ENCODE results near the gene RFNG. TPM values are rescaled to one million over a fixed set of nuclear protein-coding genes. Genes with fewer than 3 reads are reported as not detected.

Gene RFNG
- total and polyA plus RNA-seq, 2 of the 13 experiments (the other 11 are each of a cell fraction or from before 2014, with no cell fraction given) = 61.4 to 64.0 TPM

DNA sequence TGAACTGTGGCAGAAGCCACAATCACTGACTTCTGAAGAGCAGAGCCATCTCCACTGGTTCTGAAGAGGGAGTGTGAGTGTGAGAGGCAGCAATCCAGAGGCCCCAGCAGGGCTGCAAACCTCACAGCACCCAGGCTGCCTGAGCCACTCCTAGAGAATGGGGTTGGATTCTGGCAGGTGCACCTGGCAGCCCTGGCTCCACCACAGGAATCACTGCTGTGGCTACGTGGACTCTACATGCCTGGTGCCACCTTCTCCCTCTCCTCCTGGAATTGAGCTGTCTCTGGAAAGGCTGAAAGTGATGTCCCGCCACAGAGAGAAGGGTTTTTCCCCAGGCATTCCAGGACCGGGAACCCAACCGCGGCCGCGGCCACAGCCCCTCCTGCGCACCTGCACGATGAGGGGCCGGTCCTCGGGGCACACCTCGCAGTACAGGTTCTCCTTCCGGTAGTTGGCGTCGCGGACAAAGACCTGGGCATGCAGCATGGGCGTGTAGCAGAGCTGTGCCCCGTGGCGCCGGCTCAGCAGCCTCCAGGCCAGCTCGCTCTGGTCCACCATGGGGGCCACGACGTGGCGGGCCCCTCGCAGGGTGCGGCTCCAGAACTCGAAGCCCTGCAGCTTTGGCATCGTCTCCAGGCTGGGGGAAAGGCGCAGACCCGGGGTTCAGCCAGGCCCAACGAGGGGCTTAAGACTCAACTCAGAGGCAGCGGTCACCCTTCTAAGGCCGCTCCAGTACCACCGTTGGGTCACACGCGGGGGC, 13.0 kb upstream of the RFNG start (continued):
- TF ChIP-seq, protein P1, sequence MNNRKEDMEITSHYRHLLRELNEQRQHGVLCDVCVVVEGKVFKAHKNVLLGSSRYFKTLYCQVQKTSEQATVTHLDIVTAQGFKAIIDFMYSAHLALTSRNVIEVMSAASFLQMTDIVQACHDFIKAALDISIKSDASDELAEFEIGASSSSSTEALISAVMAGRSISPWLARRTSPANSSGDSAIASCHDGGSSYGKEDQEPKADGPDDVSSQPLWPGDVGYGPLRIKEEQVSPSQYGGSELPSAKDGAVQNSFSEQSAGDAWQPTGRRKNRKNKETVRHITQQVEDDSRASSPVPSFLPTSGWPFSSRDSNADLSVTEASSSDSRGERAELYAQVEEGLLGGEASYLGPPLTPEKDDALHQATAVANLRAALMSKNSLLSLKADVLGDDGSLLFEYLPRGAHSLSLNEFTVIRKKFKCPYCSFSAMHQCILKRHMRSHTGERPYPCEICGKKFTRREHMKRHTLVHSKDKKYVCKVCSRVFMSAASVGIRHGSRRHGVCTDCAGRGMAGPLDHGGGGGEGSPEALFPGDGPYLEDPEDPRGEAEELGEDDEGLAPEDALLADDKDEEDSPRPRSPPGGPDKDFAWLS (CRISPR knock-in tag; IDR thresholded peaks at IDR 0.05; ENCODE audit: borderline replicate concordance) = no peak
- TF ChIP-seq NFE2 (CRISPR knock-in tag; IDR thresholded peaks at IDR 0.05) = no peak
- TF ChIP-seq, protein P2, sequence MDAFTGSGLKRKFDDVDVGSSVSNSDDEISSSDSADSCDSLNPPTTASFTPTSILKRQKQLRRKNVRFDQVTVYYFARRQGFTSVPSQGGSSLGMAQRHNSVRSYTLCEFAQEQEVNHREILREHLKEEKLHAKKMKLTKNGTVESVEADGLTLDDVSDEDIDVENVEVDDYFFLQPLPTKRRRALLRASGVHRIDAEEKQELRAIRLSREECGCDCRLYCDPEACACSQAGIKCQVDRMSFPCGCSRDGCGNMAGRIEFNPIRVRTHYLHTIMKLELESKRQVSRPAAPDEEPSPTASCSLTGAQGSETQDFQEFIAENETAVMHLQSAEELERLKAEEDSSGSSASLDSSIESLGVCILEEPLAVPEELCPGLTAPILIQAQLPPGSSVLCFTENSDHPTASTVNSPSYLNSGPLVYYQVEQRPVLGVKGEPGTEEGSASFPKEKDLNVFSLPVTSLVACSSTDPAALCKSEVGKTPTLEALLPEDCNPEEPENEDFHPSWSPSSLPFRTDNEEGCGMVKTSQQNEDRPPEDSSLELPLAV (CRISPR knock-in tag; conservative IDR thresholded peaks at IDR 0.05; ENCODE audit: low read depth) = no peak
- no peak for TF ChIP-seq ZNF558 (CRISPR knock-in tag; IDR thresholded peaks at IDR 0.05; ENCODE audit: borderline replicate concordance)
- TF ChIP-seq POGZ (CRISPR knock-in tag; IDR thresholded peaks at IDR 0.05) = no peak
- no peak for TF ChIP-seq ZC3H4 (CRISPR knock-in tag; IDR thresholded peaks at IDR 0.05; ENCODE audit: borderline replicate concordance)
- TF ChIP-seq, protein P3, sequence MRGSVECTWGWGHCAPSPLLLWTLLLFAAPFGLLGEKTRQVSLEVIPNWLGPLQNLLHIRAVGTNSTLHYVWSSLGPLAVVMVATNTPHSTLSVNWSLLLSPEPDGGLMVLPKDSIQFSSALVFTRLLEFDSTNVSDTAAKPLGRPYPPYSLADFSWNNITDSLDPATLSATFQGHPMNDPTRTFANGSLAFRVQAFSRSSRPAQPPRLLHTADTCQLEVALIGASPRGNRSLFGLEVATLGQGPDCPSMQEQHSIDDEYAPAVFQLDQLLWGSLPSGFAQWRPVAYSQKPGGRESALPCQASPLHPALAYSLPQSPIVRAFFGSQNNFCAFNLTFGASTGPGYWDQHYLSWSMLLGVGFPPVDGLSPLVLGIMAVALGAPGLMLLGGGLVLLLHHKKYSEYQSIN (CRISPR knock-in tag; IDR thresholded peaks at IDR 0.05; ENCODE audit: borderline replicate concordance) = no peak
- TF ChIP-seq, protein P4, sequence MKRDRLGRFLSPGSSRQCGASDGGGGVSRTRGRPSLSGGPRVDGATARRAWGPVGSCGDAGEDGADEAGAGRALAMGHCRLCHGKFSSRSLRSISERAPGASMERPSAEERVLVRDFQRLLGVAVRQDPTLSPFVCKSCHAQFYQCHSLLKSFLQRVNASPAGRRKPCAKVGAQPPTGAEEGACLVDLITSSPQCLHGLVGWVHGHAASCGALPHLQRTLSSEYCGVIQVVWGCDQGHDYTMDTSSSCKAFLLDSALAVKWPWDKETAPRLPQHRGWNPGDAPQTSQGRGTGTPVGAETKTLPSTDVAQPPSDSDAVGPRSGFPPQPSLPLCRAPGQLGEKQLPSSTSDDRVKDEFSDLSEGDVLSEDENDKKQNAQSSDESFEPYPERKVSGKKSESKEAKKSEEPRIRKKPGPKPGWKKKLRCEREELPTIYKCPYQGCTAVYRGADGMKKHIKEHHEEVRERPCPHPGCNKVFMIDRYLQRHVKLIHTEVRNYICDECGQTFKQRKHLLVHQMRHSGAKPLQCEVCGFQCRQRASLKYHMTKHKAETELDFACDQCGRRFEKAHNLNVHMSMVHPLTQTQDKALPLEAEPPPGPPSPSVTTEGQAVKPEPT (CRISPR knock-in tag; IDR thresholded peaks at IDR 0.05; ENCODE audit: low read depth) = peak; percentile 46; the same call in 1 of the 2 replicates
- TF ChIP-seq, protein P5, sequence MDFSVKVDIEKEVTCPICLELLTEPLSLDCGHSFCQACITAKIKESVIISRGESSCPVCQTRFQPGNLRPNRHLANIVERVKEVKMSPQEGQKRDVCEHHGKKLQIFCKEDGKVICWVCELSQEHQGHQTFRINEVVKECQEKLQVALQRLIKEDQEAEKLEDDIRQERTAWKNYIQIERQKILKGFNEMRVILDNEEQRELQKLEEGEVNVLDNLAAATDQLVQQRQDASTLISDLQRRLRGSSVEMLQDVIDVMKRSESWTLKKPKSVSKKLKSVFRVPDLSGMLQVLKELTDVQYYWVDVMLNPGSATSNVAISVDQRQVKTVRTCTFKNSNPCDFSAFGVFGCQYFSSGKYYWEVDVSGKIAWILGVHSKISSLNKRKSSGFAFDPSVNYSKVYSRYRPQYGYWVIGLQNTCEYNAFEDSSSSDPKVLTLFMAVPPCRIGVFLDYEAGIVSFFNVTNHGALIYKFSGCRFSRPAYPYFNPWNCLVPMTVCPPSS (IDR thresholded peaks at IDR 0.05) = no peak
- TF ChIP-seq, protein P6, sequence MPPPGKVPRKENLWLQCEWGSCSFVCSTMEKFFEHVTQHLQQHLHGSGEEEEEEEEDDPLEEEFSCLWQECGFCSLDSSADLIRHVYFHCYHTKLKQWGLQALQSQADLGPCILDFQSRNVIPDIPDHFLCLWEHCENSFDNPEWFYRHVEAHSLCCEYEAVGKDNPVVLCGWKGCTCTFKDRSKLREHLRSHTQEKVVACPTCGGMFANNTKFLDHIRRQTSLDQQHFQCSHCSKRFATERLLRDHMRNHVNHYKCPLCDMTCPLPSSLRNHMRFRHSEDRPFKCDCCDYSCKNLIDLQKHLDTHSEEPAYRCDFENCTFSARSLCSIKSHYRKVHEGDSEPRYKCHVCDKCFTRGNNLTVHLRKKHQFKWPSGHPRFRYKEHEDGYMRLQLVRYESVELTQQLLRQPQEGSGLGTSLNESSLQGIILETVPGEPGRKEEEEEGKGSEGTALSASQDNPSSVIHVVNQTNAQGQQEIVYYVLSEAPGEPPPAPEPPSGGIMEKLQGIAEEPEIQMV (CRISPR knock-in tag; IDR thresholded peaks at IDR 0.05; ENCODE audit: low read depth) = no peak
- TF ChIP-seq, protein P7, sequence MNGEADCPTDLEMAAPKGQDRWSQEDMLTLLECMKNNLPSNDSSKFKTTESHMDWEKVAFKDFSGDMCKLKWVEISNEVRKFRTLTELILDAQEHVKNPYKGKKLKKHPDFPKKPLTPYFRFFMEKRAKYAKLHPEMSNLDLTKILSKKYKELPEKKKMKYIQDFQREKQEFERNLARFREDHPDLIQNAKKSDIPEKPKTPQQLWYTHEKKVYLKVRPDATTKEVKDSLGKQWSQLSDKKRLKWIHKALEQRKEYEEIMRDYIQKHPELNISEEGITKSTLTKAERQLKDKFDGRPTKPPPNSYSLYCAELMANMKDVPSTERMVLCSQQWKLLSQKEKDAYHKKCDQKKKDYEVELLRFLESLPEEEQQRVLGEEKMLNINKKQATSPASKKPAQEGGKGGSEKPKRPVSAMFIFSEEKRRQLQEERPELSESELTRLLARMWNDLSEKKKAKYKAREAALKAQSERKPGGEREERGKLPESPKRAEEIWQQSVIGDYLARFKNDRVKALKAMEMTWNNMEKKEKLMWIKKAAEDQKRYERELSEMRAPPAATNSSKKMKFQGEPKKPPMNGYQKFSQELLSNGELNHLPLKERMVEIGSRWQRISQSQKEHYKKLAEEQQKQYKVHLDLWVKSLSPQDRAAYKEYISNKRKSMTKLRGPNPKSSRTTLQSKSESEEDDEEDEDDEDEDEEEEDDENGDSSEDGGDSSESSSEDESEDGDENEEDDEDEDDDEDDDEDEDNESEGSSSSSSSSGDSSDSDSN (CRISPR knock-in tag; IDR thresholded peaks at IDR 0.05) = 0 out of 2 replicates have a peak, but pooled peaks have one; percentile 20
- no peak for TF ChIP-seq CCDC6 (CRISPR knock-in tag; IDR thresholded peaks at IDR 0.05)
- TF ChIP-seq, protein P8, sequence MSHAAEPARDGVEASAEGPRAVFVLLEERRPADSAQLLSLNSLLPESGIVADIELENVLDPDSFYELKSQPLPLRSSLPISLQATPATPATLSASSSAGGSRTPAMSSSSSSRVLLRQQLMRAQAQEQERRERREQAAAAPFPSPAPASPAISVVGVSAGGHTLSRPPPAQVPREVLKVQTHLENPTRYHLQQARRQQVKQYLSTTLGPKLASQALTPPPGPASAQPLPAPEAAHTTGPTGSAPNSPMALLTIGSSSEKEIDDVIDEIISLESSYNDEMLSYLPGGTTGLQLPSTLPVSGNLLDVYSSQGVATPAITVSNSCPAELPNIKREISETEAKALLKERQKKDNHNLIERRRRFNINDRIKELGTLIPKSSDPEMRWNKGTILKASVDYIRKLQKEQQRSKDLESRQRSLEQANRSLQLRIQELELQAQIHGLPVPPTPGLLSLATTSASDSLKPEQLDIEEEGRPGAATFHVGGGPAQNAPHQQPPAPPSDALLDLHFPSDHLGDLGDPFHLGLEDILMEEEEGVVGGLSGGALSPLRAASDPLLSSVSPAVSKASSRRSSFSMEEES (CRISPR knock-in tag; IDR thresholded peaks at IDR 0.05) = no peak
